DOHH2 (cell line): ENCODE measurements around the gene DRD1.

ENCODE experiments used
- EZH2phosphoT487 ChIP-seq: fragments of 200-600 bp; sonication (generic); IDR thresholded peaks from 2 replicates; pipeline ENCODE4 v1.6.1; 2017; ENCODE audit warnings: borderline replicate concordance, mild to moderate bottlenecking, antibody characterized with exemption, low read length, moderate library complexity, mixed read lengths
- TF ChIP-seq, protein P1 (sequence below): fragments of 200-600 bp; sonication (generic); IDR thresholded peaks from one replicate; pipeline ENCODE4 v1.5.1; 2014; ENCODE audit warnings: antibody characterized with exemption, mild to moderate bottlenecking, low read depth, low read length; ENCODE audit not compliant: poor library complexity, severe bottlenecking

DNA sequence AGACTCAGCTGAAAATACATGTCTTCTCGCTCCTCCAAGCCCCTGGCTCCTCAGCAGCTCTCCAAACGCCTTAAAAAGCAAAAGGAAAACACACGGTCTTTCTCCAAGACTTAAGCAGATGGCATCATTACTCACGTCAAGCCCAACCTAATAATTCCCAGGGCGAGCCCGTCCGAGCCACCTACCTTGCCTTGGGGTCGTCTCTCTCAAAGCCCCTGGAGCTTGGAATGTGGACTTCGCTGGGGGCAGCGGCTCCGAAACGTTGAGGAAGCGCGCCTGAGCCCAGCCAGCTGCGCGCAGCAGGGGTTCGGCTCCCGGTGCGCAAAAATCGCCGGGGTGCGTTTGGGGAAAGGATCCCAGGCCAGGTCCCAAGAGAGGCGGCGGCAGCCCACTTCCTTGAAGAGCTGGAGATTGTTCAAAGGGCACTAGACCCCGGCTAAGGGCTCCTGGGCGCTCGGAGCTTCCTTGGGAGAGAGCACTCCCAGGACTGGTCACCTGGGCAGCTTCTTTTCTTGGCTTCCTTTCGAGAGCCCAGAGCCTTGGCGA is 395 bp downstream of the DRD1 start:
- TF ChIP-seq, protein P1, sequence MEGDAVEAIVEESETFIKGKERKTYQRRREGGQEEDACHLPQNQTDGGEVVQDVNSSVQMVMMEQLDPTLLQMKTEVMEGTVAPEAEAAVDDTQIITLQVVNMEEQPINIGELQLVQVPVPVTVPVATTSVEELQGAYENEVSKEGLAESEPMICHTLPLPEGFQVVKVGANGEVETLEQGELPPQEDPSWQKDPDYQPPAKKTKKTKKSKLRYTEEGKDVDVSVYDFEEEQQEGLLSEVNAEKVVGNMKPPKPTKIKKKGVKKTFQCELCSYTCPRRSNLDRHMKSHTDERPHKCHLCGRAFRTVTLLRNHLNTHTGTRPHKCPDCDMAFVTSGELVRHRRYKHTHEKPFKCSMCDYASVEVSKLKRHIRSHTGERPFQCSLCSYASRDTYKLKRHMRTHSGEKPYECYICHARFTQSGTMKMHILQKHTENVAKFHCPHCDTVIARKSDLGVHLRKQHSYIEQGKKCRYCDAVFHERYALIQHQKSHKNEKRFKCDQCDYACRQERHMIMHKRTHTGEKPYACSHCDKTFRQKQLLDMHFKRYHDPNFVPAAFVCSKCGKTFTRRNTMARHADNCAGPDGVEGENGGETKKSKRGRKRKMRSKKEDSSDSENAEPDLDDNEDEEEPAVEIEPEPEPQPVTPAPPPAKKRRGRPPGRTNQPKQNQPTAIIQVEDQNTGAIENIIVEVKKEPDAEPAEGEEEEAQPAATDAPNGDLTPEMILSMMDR: no peak
- no peak for TF ChIP-seq EZH2phosphoT487
